Stomach smooth muscle (tissue), 2 donors: ENCODE measurements around the gene FGD3.
"Not testable (repeated sequence)": the region's sequence is repeated elsewhere in the genome, so short reads cannot be mapped to it uniquely, and the experiment has no call there.

Source experiments
- H3K27ac ChIP-seq: one replicate; pipeline ENCODE4 v1.7.0; 2013; ENCODE audit warnings: mild to moderate bottlenecking, low read length, inconsistent platforms
- H3K27me3 ChIP-seq, 2 donors: one replicate each; pipeline ENCODE4 v1.7.0; 2013; ENCODE audit warnings: low read length in 2 of 2; ENCODE audit not compliant: insufficient read depth in 2 of 2, control insufficient read depth in 1 of 2
- H3K36me3 ChIP-seq, 2 donors: one replicate each; pipeline ENCODE4 v1.7.0; 2013; ENCODE audit warnings: low read length in 2 of 2; ENCODE audit not compliant: control insufficient read depth in 2 of 2, insufficient read depth in 2 of 2
- H3K4me1 ChIP-seq: one replicate; pipeline ENCODE4 v1.7.0; 2013; ENCODE audit warnings: low read length; ENCODE audit not compliant: control insufficient read depth, insufficient read depth
- H3K4me3 ChIP-seq, 2 donors: one replicate each; pipeline ENCODE4 v1.7.0; 2013; ENCODE audit warnings: low read length in 2 of 2
- H3K9ac ChIP-seq, 2 donors: one replicate each; pipeline ENCODE4 v1.7.0; 2013; ENCODE audit warnings: low read length in 2 of 2, mild to moderate bottlenecking in 1 of 2
- H3K9me3 ChIP-seq, 2 donors: one replicate each; pipeline ENCODE4 v1.7.0; 2013; ENCODE audit warnings: low read length in 2 of 2; ENCODE audit not compliant: control insufficient read depth in 2 of 2
- donor health status: healthy.
- donor health status: Pancreatic carcinoma.

The FGD3 gene

GRCh38 chr9:92998871-92999270, 51.5 kb downstream of the FGD3 start:
- H3K9ac ChIP-seq, H3K27ac ChIP-seq, H3K9me3 ChIP-seq, H3K4me3 ChIP-seq, H3K27me3 ChIP-seq, H3K4me1 ChIP-seq, H3K36me3 ChIP-seq: not testable (repeated sequence)

- no peaks in the 10 kb centered on the region for H3K36me3 ChIP-seq
- no peak overlapping the region for H3K27ac ChIP-seq
- no peak overlapping the region for H3K9ac ChIP-seq
- no peaks in the 10 kb centered on the region for H3K9me3 ChIP-seq
- H3K4me3 ChIP-seq: no peak overlapping the region
- peaks cover 3% of the 10 kb centered on the region for H3K4me1 ChIP-seq
- no peaks in the 10 kb centered on the region for H3K27me3 ChIP-seq
Measured at GRCh38 chr9:93001031-93001430, 53.7 kb downstream of the FGD3 start.

GRCh38 chr9:93002700-93003099, 55.4 kb downstream of the FGD3 start:
- Histone ChIP-seq H3K9ac (no peak overlapping the region), H3K27me3 (no peaks in the 10 kb centered on the region), H3K27ac (no peak overlapping the region), H3K4me1 (peaks cover 3% of the 10 kb centered on the region), H3K4me3 (no peak overlapping the region), H3K36me3 (no peaks in the 10 kb centered on the region), H3K9me3 (no peaks in the 10 kb centered on the region)

GRCh38 chr9:93003552-93004407, 56.5 kb downstream of the FGD3 start:
- Histone ChIP-seq H3K9me3 (no peaks in the 10 kb centered on the region), H3K27me3 (no peaks in the 10 kb centered on the region), H3K9ac (no peak overlapping the region), H3K27ac (no peak overlapping the region), H3K4me3 (peak overlapping the region in 1 of 2 donors; percentile 40), H3K36me3 (no peaks in the 10 kb centered on the region), H3K4me1 (peaks cover 3% of the 10 kb centered on the region)

- no peaks in the 10 kb centered on the region for H3K27me3 ChIP-seq
- H3K9ac ChIP-seq: no peak overlapping the region
- no peak overlapping the region for H3K4me3 ChIP-seq
- H3K9me3 ChIP-seq: no peaks in the 10 kb centered on the region
- peaks cover 3% of the 10 kb centered on the region for H3K4me1 ChIP-seq
- H3K36me3 ChIP-seq: no peaks in the 10 kb centered on the region
- H3K27ac ChIP-seq: no peak overlapping the region
Measured at GRCh38 chr9:93004561-93004960, 57.2 kb downstream of the FGD3 start.

- no peak overlapping the region for H3K27ac ChIP-seq
- H3K4me1 ChIP-seq: peaks cover 3% of the 10 kb centered on the region
- no peaks in the 10 kb centered on the region for H3K36me3 ChIP-seq
- no peak overlapping the region for H3K9ac ChIP-seq
- H3K9me3 ChIP-seq: no peaks in the 10 kb centered on the region
- H3K4me3 ChIP-seq: no peak overlapping the region
- no peaks in the 10 kb centered on the region for H3K27me3 ChIP-seq
Measured at GRCh38 chr9:93005876-93006275, 58.6 kb downstream of the FGD3 start.

- H3K9me3 ChIP-seq: no peaks in the 10 kb centered on the region
- no peak overlapping the region for H3K27ac ChIP-seq
- H3K9ac ChIP-seq: no peak overlapping the region
- no peak overlapping the region for H3K4me3 ChIP-seq
- H3K4me1 ChIP-seq: peaks cover 3% of the 10 kb centered on the region
- no peaks in the 10 kb centered on the region for H3K36me3 ChIP-seq
- H3K27me3 ChIP-seq: no peaks in the 10 kb centered on the region
Measured at GRCh38 chr9:93007529-93008058, 60.3 kb downstream of the FGD3 start.

- Histone ChIP-seq H3K4me1 (peaks cover 3% of the 10 kb centered on the region), H3K4me3 (no peak overlapping the region), H3K27me3 (peaks cover 3% of the 10 kb centered on the region in 2 donors), H3K36me3 (no peaks in the 10 kb centered on the region), H3K9ac (no peak overlapping the region), H3K27ac (no peak overlapping the region), H3K9me3 (no peaks in the 10 kb centered on the region)
Measured at GRCh38 chr9:93008457-93008856, 61.1 kb downstream of the FGD3 start.

GRCh38 chr9:93009337-93010015, 62.2 kb downstream of the FGD3 start:
- Histone ChIP-seq H3K4me1 (no peaks in the 10 kb centered on the region), H3K9me3 (no peaks in the 10 kb centered on the region), H3K4me3 (no peak overlapping the region), H3K9ac (no peak overlapping the region), H3K27me3 (peaks cover 3% of the 10 kb centered on the region in 2 donors), H3K36me3 (no peaks in the 10 kb centered on the region), H3K27ac (no peak overlapping the region)

GRCh38 chr9:93010056-93010455, 62.7 kb downstream of the FGD3 start:
- H3K4me3 ChIP-seq: no peak overlapping the region
- no peaks in the 10 kb centered on the region for H3K4me1 ChIP-seq
- peaks cover 3% of the 10 kb centered on the region in 2 donors for H3K27me3 ChIP-seq
- H3K9me3 ChIP-seq: no peaks in the 10 kb centered on the region
- H3K27ac ChIP-seq: no peak overlapping the region
- no peak overlapping the region for H3K9ac ChIP-seq
- no peaks in the 10 kb centered on the region for H3K36me3 ChIP-seq

GRCh38 chr9:93010704-93011103, 63.4 kb downstream of the FGD3 start:
- H3K9ac ChIP-seq: no peak overlapping the region
- peaks cover 3% of the 10 kb centered on the region in 2 donors for H3K27me3 ChIP-seq
- H3K4me3 ChIP-seq: no peak overlapping the region
- H3K4me1 ChIP-seq: no peaks in the 10 kb centered on the region
- no peak overlapping the region for H3K27ac ChIP-seq
- H3K9me3 ChIP-seq: no peaks in the 10 kb centered on the region
- no peaks in the 10 kb centered on the region for H3K36me3 ChIP-seq
